ENCODE results near the gene RBM47. TPM values are rescaled to one million over a fixed set of nuclear protein-coding genes. Genes with fewer than 3 reads are reported as not detected.
"Not testable (repeated sequence)": the region's sequence is repeated elsewhere in the genome, so short reads cannot be mapped to it uniquely, and the experiment has no call there.

Gene RBM47
- total RNA-seq, 1 experiment from 2014 or later, result not detected

- DNase-seq, result no peak
- H3K27ac ChIP-seq, result no peak overlapping the region
- H3K4me3 ChIP-seq, result no peak overlapping the region
Observed at GRCh38 chr4:40394236-40394635, 235.4 kb downstream of the RBM47 start.

GRCh38 chr4:40392241-40392640, 237.4 kb downstream of the RBM47 start:
- H3K36me3 ChIP-seq; H3K4me3 ChIP-seq; H3K27ac ChIP-seq; H3K4me1 ChIP-seq; H3K27me3 ChIP-seq; H3K9me3 ChIP-seq (replicated peaks); DNase-seq: not testable (repeated sequence)

More at GRCh38 chr4:40394236-40394635, 235.4 kb downstream of the RBM47 start:
- no peaks in the 10 kb centered on the region for H3K9me3 ChIP-seq (replicated peaks)
- no peaks in the 10 kb centered on the region for H3K36me3 ChIP-seq
- H3K27me3 ChIP-seq, result no peaks in the 10 kb centered on the region
- no peaks in the 10 kb centered on the region; the same call in 1 of the 2 replicates for H3K4me1 ChIP-seq

GRCh38 chr4:40389986-40390385, 239.7 kb downstream of the RBM47 start:
- Histone ChIP-seq H3K4me1 (no peaks in the 10 kb centered on the region), H3K36me3 (no peaks in the 10 kb centered on the region), H3K9me3 (replicated peaks) (no peaks in the 10 kb centered on the region), H3K27me3 (no peaks in the 10 kb centered on the region), H3K4me3 (no peak overlapping the region), H3K27ac (no peak overlapping the region)
- no peak for DNase-seq

- Histone ChIP-seq H3K27me3 (no peaks in the 10 kb centered on the region), H3K36me3 (no peaks in the 10 kb centered on the region), H3K4me3 (no peak overlapping the region), H3K9me3 (replicated peaks) (no peaks in the 10 kb centered on the region), H3K4me1 (no peaks in the 10 kb centered on the region), H3K27ac (no peak overlapping the region)
- no peak for DNase-seq
Observed at GRCh38 chr4:40388239-40388638, 241.4 kb downstream of the RBM47 start.

- no peaks in the 10 kb centered on the region for H3K4me1 ChIP-seq
- DNase-seq, result no peak
- H3K27ac ChIP-seq, result no peak overlapping the region
- H3K36me3 ChIP-seq, result no peaks in the 10 kb centered on the region
- H3K27me3 ChIP-seq, result no peaks in the 10 kb centered on the region
- H3K9me3 ChIP-seq (replicated peaks), result no peaks in the 10 kb centered on the region
- no peak overlapping the region for H3K4me3 ChIP-seq
Observed at GRCh38 chr4:40380647-40381046, 249.0 kb downstream of the RBM47 start.

- DNase-seq, result no peak
- Histone ChIP-seq H3K36me3 (no peaks in the 10 kb centered on the region), H3K4me1 (no peaks in the 10 kb centered on the region), H3K4me3 (no peak overlapping the region), H3K27me3 (no peaks in the 10 kb centered on the region), H3K27ac (no peak overlapping the region), H3K9me3 (replicated peaks) (no peaks in the 10 kb centered on the region)
Observed at GRCh38 chr4:40379248-40379647, 250.4 kb downstream of the RBM47 start.

- no peaks in the 10 kb centered on the region for H3K27me3 ChIP-seq
- H3K4me1 ChIP-seq, result no peaks in the 10 kb centered on the region
- H3K36me3 ChIP-seq, result no peaks in the 10 kb centered on the region
- H3K4me3 ChIP-seq, result no peak overlapping the region
- DNase-seq, result no peak
- H3K9me3 ChIP-seq (replicated peaks), result no peaks in the 10 kb centered on the region
- H3K27ac ChIP-seq, result no peak overlapping the region
Observed at GRCh38 chr4:40378619-40379018, 251.0 kb downstream of the RBM47 start.

- Histone ChIP-seq H3K9me3 (replicated peaks) (no peaks in the 10 kb centered on the region), H3K27ac (no peak overlapping the region), H3K27me3 (no peaks in the 10 kb centered on the region), H3K36me3 (no peaks in the 10 kb centered on the region), H3K4me1 (no peaks in the 10 kb centered on the region), H3K4me3 (no peak overlapping the region)
- no peak for DNase-seq
Observed at GRCh38 chr4:40377512-40378365, 251.9 kb downstream of the RBM47 start.

GRCh38 chr4:40375620-40376019, 254.0 kb downstream of the RBM47 start:
- Histone ChIP-seq H3K27ac (no peak overlapping the region), H3K4me1 (no peaks in the 10 kb centered on the region)

GRCh38 chr4:40375095-40375494, 254.6 kb downstream of the RBM47 start:
- Histone ChIP-seq H3K4me3 (no peak overlapping the region), H3K27ac (no peak overlapping the region), H3K4me1 (no peaks in the 10 kb centered on the region), H3K27me3 (no peaks in the 10 kb centered on the region), H3K36me3 (no peaks in the 10 kb centered on the region), H3K9me3 (replicated peaks) (no peaks in the 10 kb centered on the region)
- no peak for DNase-seq

More at GRCh38 chr4:40375620-40376019, 254.0 kb downstream of the RBM47 start:
- Histone ChIP-seq H3K4me3 (no peak overlapping the region), H3K9me3 (replicated peaks) (no peaks in the 10 kb centered on the region), H3K27me3 (no peaks in the 10 kb centered on the region), H3K36me3 (no peaks in the 10 kb centered on the region)
- DNase-seq, result no peak

- DNase-seq, result no peak
- Histone ChIP-seq H3K4me1 (no peaks in the 10 kb centered on the region), H3K4me3 (no peak overlapping the region), H3K27ac (no peak overlapping the region), H3K9me3 (replicated peaks) (no peaks in the 10 kb centered on the region), H3K36me3 (no peaks in the 10 kb centered on the region), H3K27me3 (peaks cover 3% of the 10 kb centered on the region; the same call in 1 of the 2 replicates)
Observed at GRCh38 chr4:40373636-40374035, 256.0 kb downstream of the RBM47 start.

Other genes with a start within 250 kb of the RBM47 start
- gene NSUN7, start 120.1 kb upstream of the RBM47 start, total RNA-seq (2014; rRNA removed; shearing (Covaris generic)), result 1.5 and 2.0 TPM in 2 replicates

Measured in SJCRH30 (cell line).